ENCODE measurements around the gene AHCYL2.
"Not testable (repeated sequence)": the region's sequence is repeated elsewhere in the genome, so short reads cannot be mapped to it uniquely, and the experiment has no call there.

The AHCYL2 gene

GRCh38 chr7:129354428-129355157 is 129.8 kb downstream of the AHCYL2 start:
- no peak for DNase-seq

- no peak for DNase-seq
These were observed 131.3 kb downstream of the AHCYL2 start for GRCh38 chr7:129356176-129356575.

- DNase-seq: no peak
These were observed 134.3 kb downstream of the AHCYL2 start for GRCh38 chr7:129359176-129359575.

- DNase-seq: no peak
These were observed 134.8 kb downstream of the AHCYL2 start for GRCh38 chr7:129359638-129360037.

GRCh38 chr7:129361771-129362170 is 136.9 kb downstream of the AHCYL2 start:
- DNase-seq: no peak

GRCh38 chr7:129362496-129362895 is 137.7 kb downstream of the AHCYL2 start:
- no peak for DNase-seq

GRCh38 chr7:129367349-129367699 is 142.5 kb downstream of the AHCYL2 start:
- no peak for DNase-seq

GRCh38 chr7:129367700-129368388 is 143.0 kb downstream of the AHCYL2 start:
- DNase-seq: peak; percentile 93

- no peak for DNase-seq
These were observed 143.7 kb downstream of the AHCYL2 start for GRCh38 chr7:129368389-129368986.

GRCh38 chr7:129369447-129369846 is 144.6 kb downstream of the AHCYL2 start:
- DNase-seq: not testable (repeated sequence)

GRCh38 chr7:129370812-129371211 is 146.0 kb downstream of the AHCYL2 start:
- peak; percentile 64 for DNase-seq

- no peak for DNase-seq
These were observed 146.7 kb downstream of the AHCYL2 start for GRCh38 chr7:129371487-129371886.

- no peak for DNase-seq
These were observed 149.0 kb downstream of the AHCYL2 start for GRCh38 chr7:129373651-129374428.

- no peak for DNase-seq
These were observed 150.5 kb downstream of the AHCYL2 start for GRCh38 chr7:129375141-129375938.

GRCh38 chr7:129376076-129376777 is 151.4 kb downstream of the AHCYL2 start:
- no peak for DNase-seq

GRCh38 chr7:129376778-129377700 is 152.2 kb downstream of the AHCYL2 start:
- DNase-seq: no peak

GRCh38 chr7:129381710-129382484 is 157.1 kb downstream of the AHCYL2 start:
- DNase-seq: no peak

- DNase-seq: no peak
These were observed 158.8 kb downstream of the AHCYL2 start for GRCh38 chr7:129383542-129384132.

- DNase-seq: no peak
These were observed 160.3 kb downstream of the AHCYL2 start for GRCh38 chr7:129385116-129385515.
